HG02981 (cell line): ENCODE data around the gene PRSS53.

ENCODE experiments used
- ATAC-seq: cut with Tn5 transposase; IDR thresholded peaks from one replicate; pipeline ENCODE4 v1.9.1; 2021; ENCODE audit warnings: mild to moderate bottlenecking, moderate library complexity; ENCODE audit not compliant: unreplicated experiment

PRSS53 gene

DNA sequence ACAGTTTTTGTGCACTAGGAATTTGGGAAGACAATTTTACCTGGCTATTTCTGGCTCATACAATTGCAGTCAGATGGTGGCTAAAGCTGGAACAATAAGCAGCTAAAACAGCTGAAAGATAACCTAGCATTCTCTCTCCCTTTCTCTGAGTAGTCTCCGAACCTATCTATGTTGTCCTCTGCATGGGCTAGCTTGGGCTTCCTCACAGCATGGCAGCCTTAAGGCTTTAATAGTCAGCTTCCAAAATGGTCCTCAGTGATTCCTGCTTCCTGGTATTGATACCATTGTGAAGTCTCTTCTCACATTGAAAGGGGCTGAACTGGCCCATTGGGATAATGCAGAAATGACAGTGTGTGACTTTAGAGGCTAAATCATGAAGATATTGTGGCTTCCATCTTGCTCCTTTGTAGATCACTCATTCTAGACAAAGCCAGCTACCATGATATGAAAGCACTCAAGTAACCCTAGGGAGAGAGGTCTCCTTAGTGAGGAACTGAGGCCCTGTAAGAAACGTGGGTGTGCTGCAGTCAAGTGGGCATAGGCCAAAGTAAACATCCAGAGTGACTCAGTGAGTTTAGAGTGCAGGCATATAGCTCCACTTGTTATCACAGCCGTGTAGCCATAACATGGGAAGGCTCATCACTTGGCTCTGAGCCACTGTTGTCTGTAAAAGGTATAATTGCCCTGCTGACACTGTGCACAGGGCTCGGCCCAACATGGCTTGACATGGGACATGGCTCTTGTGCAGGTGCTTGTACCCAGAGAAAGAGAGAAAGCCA, 11.3 kb upstream of the PRSS53 start:
- ATAC-seq, result no peak

DNA sequence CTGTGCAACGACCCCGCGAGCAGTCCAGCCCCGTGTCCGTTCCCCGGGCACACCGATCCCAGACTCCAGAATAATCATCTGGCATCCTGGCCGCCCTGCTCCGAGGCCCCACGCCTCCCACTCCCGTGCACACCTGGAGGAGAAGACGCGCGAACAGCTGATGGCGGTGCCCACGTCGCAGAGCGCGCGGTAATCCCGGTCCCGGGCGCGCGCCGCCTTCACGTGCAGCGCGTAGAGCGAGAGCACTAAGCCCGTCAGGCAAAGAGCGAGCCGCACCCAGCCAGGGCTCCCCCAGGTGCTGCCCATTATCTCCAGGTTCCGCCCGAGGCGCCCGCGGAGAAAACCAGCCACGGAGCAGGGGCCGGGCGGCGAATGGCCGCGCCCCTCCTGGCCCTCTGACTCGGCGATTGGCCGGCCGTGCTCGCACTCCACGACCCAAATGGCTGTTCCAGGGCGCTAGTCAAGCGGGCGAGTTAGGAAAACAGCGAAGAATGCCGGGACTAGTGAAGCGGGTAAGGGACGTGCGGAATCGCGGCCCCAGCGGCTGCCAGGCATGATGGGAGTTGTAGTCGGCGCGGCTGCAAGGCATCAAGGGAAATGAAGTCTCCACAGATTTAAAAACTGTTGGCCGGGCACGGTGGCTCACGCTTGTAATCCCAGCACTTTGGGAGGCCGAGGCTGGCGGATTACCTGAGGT, 5.8 kb upstream of the PRSS53 start, which contains the start of gene VKORC1:
TSS of gene VKORC1 (minus strand) at position 374 of the 697 bp plus-strand sequence. CDS start at position 306, 68 bp downstream.
- ATAC-seq, result peak; percentile 81

DNA sequence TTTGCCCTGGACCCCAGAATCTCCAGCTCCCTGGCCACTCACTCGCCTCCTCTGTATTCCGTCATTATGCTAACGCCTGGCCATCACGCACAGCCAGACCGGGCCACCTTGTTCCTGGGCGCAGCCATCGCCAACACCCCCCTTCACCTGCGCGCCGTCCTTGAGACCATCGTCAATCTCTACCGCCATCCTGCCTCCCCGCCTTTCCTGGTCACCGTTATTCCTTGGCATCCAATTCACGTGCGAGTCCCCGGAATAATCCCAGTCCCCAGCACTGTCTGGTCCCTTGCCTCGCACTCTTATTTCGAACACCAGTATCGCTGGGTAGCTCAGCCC, 5.3 kb upstream of the PRSS53 start:
- ATAC-seq, result no peak

DNA sequence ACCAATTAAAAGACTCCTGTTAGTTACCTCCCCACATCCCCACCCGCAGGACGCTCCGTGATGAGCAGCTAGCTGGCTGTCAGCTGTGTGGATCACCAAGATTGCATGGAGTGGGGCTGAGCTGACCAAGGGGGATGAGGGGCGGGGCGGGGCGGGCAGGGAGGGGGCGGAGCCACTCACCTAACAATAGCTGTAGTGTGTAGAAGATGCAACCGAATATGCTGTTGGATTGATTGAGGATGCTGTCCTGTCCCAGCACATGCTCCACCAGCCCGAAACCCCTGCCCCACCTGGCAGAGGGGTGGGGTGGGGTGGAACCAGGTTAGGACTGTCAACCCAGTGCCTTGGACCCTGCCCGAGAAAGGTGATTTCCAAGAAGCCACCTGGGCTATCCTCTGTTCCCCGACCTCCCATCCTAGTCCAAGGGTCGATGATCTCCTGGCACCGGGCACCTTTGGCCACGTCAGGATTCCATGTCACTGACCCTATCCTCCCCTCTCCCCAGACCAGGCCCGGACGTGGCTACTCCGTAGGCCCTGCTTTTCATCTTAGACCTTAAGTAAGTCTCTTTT, 4.5 kb upstream of the PRSS53 start:
- ATAC-seq, result no peak

DNA sequence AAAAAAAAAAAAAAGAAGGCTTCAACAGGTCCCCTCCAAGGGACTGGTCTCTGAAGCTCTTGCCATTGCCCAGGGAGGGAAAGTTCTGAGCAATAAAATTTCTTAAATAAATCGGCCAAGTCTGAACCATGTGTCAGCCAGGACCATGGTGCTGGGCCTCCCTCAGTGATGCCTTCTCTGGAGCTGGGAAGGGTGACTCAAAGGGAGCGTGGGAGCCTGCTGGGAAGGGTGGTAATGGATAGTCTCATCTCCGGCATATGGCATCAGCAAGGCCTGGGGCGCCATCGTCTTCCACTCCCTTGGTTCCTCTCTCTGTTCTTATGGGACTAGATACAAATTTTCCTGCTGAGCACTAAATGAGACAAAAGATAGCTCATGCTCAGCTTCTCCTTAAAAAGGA, 3.6 kb upstream of the PRSS53 start:
- ATAC-seq, result no peak

DNA sequence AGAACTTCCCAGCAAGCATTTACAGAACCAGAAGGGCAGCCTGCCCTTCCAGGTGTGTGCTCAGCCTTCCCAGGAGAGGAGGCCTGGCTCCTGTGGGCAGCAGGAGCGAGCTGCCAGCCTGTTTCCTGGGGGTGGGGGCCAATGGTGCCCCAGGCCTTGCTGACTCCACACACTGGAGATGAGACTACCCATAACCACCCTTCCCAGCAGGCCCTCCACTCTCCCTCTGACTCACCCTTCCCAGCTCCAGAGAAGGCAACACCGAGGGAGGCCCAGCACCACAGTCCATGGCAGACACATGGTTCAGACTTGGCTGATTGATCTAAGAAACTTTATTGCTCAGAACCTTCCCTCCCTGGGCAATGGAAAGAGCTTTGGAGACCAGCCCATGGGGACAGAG, 1.8 kb upstream of the PRSS53 start:
- ATAC-seq, result no peak

DNA sequence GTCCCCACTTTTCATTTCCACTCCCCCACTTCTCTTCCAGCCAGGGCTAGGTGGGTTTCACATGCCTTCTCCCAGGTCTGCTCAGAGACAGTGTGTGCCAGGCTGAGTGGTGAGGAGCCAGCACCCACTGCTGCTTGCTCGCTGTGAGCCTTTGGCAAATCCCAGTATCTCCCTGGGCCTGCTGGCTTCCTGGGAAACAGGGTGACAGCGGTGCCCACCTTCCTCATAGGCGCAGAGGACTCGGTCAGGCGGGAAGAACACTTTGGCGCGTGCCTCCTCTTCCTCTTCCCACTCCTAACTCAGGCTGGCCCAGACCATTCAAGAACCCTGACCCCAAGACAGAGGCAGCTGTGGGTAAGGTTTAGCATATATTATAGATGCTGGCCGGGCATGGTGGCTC, 456 bp upstream of the PRSS53 start:
- ATAC-seq, result no peak

DNA sequence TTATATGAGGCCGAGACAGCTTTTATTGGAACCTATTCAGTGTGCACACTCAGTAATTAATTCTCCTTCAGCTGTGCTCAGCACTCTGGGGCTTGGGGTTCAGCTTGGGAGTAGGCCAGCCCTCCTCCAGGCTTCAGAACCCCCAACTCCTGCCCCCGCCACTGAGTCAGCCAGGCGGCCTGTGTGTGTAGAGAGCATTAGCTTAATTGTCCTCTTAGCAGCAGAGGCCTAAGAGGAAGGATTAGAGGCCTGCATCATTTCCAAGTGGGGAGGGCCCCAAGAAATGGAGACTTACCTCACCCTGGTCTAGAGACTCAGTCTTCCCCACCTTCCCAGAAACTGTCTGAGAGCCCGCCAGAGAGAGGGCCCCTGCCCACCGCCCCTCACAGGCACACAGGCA, 772 bp downstream of the PRSS53 start:
- ATAC-seq, result no peak

DNA sequence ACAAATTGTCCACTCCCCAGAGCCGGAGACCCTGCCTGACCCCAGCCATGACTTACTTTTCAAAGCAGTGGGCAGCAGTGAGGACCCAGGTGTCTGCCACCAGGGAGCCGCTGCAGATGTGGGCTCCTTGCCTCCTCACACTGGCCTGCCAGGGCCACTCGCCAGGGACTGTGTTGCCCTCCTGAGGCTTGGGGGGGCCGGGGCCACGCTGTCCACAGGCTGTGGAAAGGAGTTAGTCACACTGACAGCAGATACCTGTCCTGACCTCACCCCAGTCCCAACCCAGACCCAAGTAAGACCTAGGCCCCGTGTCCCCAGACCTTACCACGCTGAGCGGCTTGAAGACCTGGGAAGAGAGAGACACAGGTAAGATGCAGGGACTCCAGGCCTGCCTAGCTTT, 1.3 kb downstream of the PRSS53 start:
- no peak for ATAC-seq

DNA sequence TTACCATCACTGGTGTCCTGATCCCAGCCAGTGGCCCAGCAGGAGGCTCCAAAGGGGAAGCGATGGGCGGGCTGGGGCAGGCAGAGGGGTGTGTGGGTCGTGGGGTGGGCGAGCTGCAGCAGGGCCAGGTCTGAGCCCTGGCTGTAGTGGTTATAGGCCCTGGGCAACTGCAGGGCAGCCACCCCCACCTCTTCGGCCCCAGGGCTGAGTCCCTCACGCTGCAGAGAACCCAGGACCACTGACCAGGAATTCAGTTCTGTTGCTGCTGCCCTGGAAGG, 2.2 kb downstream of the PRSS53 start:
- no peak for ATAC-seq

DNA sequence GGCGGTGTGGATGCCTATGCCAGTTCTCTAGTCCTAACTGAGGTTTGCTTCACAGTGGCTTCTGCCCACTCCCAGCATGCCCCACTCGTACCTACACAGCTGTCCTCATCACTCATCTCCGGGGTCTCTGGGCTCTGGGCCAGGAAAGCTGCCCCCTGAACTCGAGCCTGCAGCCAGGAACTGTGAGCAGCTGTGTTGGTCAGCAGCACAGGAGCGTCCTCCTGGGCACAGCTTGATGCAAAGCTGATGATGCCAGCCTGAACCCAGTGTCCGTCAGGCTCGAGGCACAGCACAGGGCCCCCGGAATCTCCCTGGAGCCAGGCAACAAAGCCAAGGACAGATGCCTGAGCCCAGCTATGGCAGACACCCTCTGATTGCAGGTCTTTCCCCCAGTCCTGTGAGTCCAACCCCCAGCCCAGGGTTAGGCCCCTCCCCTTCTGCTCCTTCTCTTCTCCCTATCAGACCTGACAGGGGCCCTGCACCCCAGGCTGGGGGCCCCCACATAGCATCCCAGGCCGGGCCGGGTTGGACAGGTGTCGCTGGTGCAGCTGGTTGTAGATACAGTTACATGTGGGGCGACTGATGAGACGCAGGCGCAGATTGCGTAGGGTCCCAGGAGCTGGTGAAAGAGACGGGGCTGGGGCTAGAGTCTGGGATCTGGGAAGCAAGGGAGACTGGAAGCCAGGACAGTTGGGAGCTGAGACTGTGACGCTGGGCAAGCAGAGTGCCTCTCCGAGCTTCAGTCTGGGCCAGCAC, 2.7 kb downstream of the PRSS53 start:
- no peak for ATAC-seq

DNA sequence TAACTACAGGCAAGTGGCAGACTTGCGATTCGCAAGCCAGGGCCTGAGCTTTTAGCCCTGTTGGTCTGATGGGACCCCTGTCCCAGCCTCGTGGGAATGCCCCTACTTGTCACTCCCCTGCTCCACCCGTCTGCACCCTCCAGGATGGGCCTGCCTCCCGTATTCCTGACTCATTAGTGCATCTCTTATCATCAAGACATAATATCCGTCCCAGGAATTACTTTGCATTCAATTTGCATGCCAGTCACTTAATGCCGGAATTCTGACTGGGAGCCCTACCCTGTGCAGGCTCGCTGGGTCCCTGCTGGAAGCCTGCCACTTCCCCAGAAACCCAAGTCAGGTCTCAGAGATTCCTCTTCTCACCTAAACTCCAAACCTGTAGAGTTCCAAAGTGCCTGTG, 3.3 kb downstream of the PRSS53 start:
- ATAC-seq, result no peak

DNA sequence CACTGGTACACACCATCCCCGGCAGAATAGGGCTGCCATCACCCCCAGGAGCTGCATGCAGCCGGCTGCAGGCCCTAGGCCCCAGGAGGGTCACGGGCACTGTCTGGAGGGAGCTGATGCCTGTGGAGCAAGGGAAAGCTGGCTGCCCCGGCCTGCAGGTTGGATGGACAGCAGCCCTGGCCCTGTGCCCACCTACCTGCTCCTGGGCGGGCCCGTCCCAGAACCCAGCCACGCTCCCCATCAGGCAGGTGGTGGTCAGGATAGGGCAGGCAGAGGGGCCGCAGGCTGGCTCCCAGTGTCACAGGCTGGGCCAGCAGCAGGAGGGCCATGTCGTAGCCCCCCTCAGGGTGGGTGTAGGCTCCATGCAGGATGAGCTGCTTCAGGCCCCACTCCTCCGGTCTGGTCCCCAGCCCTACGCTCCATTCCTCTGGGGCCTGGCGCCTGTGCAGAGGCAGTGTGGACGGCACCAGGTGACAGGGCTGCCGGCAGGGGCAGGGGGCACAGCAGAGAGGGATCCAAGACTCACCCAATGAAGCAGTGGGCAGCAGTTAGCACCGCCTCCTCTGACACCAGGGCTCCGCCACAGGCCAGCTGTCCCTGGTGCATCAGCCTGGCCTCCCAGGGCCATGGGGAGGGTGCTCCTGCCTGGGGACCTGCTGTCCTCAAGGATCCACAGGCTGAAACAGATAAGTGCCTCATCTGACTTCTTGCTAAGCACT, 4.0 kb downstream of the PRSS53 start:
- no peak for ATAC-seq

DNA sequence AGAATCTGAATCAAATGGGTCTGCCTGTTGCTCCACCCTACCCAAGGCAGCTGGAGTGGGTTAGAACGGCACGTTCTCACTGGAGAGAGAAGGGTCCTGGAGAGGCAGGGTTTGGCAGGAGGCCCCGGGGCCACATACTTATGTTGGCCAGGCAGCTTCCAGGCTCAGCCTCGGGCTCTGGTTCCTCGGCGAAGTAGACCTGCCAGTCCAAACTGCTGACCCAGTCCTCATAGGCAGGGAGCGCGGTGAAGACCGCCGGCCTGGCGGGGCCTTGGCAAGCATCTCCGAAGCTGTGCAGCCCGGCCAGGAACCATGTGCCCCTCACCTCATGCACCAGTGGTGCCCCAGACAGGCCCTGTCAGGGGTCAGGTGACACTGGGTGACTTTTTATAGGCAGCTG, 4.8 kb downstream of the PRSS53 start:
- no peak for ATAC-seq

DNA sequence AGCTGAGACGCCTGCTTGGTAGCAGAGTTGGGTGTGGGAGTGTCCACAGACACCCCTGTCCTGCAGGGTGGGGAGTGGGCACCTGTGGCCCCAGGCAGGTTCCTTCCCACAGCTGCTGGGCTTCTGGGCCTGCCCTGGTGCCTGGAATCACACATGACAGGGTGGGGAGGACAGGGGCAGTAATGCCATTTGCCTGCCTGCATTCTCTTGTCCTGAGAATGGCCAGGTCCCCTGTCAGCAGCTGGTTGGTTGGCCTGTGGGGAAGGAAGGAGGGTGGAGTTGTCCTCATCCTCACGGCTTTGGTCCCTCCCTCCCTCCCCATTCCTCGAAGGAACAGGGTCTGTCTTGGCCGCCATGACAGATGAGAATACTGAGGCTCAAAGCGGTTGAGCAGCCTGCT, 5.2 kb downstream of the PRSS53 start:
- no peak for ATAC-seq

DNA sequence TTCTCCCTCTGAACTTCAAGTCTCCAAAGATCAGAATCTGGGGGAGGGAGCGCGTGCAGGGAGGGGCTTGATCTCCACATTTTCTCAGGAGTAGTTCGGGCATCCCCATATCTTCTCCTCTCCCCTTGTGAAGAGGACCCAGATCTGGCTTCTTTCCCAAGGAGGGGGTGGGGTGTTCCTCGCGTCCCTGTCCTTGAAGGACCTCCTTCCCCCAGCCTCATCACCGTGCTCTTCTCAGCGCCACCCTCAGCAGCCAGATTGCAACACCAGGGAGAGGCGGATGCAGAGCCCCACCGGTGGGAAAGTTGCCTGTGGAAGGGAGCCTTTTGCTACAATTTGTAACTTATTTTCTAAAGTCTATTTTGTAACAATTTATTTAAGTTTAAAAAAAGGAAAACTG, 5.7 kb downstream of the PRSS53 start:
- no peak for ATAC-seq

DNA sequence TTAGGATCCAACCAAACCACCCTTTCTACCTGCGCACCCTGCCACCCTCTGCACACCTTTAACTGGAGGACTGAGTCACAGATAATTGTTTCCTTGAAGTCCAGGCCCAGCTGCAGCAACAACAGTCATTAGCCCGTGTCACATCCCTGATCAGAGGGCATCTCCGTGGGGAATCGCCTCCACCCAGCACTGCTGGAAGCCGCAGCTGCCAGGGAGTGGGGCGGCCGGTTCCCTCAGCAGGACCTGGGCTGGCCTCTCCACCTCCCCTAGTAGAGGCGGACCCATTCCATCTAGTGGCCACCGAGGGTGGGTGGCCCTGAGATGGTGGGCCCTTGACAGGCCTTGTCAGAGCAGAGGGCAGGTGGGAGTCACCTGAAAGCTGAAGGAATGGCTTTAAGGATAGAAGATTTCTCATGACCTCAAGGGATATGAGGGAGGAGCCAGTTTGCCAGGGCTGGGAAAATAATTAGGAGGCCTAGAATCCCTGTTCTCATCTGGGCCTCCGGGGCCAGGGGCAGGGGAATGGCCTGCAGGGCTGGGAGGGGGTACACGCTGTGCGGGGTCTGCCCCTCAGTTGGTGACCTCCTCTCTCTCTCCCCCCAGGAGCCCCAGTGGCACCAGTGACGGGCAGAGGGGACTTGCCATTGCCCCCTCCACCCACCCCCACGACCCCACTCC, 6.2 kb downstream of the PRSS53 start:
- no peak for ATAC-seq

DNA sequence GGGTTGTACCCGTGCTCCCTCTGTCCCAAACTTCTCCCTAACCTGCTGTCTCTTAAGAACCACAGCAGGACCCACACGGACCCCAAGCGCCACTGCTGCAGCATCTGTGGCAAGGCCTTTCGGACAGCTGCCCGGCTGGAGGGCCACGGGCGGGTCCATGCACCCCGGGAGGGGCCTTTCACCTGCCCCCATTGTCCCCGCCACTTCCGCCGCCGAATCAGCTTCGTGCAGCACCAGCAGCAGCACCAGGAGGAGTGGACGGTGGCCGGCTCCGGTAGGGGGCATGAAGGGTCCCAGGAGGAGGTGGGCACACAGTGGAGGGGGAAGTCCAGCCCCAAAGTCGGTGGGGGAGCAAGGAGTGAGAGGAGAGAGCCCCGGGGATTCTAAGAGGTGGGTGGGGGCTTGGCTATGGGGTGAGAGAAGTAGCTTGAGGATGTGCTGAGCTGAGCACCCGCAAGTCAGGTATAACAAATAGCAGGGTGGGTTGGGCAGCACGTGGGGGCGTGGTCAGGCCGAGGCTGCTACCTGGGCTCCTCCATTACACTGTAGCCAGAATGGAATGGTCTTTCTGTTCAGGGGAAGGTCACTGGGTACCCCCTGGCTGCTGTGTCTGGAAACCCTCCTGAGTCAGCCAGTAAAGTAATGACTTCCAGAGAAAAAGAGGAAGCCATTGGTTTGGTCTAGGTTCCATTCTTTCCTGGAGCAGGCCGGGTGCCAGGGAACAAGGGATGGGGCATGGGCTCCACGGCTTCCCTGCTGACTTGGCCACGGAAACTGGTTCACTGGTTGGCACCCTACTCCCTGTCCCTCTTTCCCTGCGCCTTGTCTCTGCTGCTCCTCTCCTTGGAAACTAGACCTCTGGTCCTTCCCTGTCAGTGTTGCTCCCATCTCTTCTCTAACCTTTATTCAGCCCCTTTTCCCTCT, 7.1 kb downstream of the PRSS53 start:
- ATAC-seq, result no peak

DNA sequence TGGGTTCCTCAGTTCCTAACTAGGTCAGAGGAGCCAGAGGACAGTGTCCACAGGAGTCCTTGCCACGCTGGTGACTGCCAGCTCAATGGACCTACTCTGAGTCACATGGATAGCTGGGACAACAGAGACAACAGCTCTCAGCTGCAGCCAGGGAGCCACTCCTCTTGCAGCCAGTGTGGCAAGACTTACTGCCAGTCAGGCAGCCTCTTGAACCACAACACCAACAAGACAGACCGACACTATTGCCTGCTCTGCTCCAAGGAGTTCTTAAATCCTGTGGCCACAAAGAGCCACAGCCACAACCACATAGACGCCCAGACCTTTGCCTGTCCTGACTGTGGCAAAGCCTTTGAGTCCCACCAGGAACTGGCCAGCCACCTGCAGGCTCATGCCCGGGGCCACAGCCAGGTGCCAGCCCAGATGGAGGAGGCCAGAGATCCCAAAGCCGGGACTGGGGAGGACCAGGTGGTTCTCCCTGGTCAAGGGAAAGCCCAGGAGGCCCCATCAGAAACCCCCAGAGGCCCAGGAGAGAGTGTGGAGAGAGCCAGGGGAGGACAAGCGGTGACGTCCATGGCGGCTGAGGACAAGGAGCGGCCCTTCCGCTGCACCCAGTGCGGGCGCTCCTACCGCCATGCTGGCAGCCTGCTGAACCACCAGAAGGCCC, 7.9 kb downstream of the PRSS53 start:
- ATAC-seq, result no peak
